B cell (primary cell): Measurements from ENCODE around the gene PACRG. TPM values are rescaled to one million over a fixed set of nuclear protein-coding genes. Genes with fewer than 3 reads are reported as not detected.

Experiments
- ATAC-seq: fragments of 200-7000 bp; cut with Tn5 transposase; one replicate; pipeline ENCODE4 v1.10.0; 2021; ENCODE audit warnings: low read depth, mild to moderate bottlenecking, moderate number of reproducible peaks, moderate library complexity
- CTCF ChIA-PET: fragments of 350-600 bp; sonication (Branson Sonifier 250); formaldehyde crosslinking; loops from one replicate; lab custom pipeline; 2021; ENCODE audit warnings: antibody characterized with exemption, inconsistent platforms; lab: Charles Lee
- POLR2A ChIA-PET: fragments of 350-600 bp; sonication (Branson Sonifier 250); formaldehyde crosslinking; loops from one replicate; lab custom pipeline; 2021; ENCODE audit warnings: antibody characterized with exemption; lab: Charles Lee
- DNase-seq: peaks from one replicate; pipeline ENCODE4 v3.0.0; 2013
- H2AFZ ChIP-seq: 2 replicates; pipeline ENCODE4 v1.6.1; 2012; ENCODE audit warnings: mild to moderate bottlenecking, low read depth, low read length; ENCODE audit not compliant: insufficient read depth, poor library complexity, severe bottlenecking
- H3K27ac ChIP-seq, 2 donors: 1 replicate in 1 of 2; 2 replicates in 1 of 2; pipeline ENCODE4 v1.5.1; 2012 to 2013; ENCODE audit warnings: low read length in 2 of 2, mild to moderate bottlenecking in 2 of 2, moderate library complexity in 1 of 2
- H3K27me3 ChIP-seq, 4 experiments: fragments of 200-600 bp in 1 of 4; sonication (generic) in 1 of 4; replicated peaks in 1 of 4; 1 replicate in 2 of 4; 2 replicates in 2 of 4; pipeline versions ENCODE4 v1.6.1 to v1.7.0; 2013 to 2016; ENCODE audit warnings: low read length in 3 of 4, mild to moderate bottlenecking in 2 of 4, mixed read lengths in 1 of 4, moderate library complexity in 1 of 4; ENCODE audit not compliant: insufficient read depth in 4 of 4, control insufficient read depth in 3 of 4; ENCODE audit errors: control extremely low read depth in 1 of 4
- H3K36me3 ChIP-seq, 2 experiments: replicated peaks in 1 of 2; 1 replicate in 1 of 2; 2 replicates in 1 of 2; pipeline versions ENCODE4 v1.6.1 to v1.7.1; 2013; ENCODE audit warnings: low read length in 1 of 2; ENCODE audit not compliant: insufficient read depth in 2 of 2, control insufficient read depth in 1 of 2; ENCODE audit errors: control extremely low read depth in 1 of 2, extremely low read depth in 1 of 2
- H3K4me1 ChIP-seq, 2 donors: fragments of 200-600 bp in 1 of 2; sonication (generic) in 1 of 2; 1 replicate in 1 of 2; 2 replicates in 1 of 2; pipeline versions ENCODE4 v1.5.1 to v1.6.1; 2013 to 2017; ENCODE audit warnings: low read length in 2 of 2; ENCODE audit not compliant: control insufficient read depth in 2 of 2, insufficient read depth in 2 of 2
- H3K4me2 ChIP-seq: replicated peaks from 2 replicates; pipeline ENCODE3; 2012; ENCODE audit warnings: mild to moderate bottlenecking, low read depth, low read length; ENCODE audit not compliant: poor library complexity, severe bottlenecking
- H3K4me3 ChIP-seq, 5 experiments: fragments of 200-600 bp in 1 of 5; sonication (generic) in 1 of 5; 1 replicate in 3 of 5; 2 replicates in 2 of 5; pipeline versions ENCODE4 v1.5.1 to v1.7.0; 2011 to 2016; ENCODE audit warnings: low read length in 4 of 5, mild to moderate bottlenecking in 4 of 5, low read depth in 2 of 5, control low read depth in 1 of 5, moderate library complexity in 1 of 5; ENCODE audit not compliant: insufficient read depth in 1 of 5; ENCODE audit errors: control extremely low read depth in 1 of 5, extremely low read depth in 1 of 5
- H3K79me2 ChIP-seq: fragments of 200-600 bp; sonication (generic); one replicate; pipeline ENCODE4 v1.6.0; 2016; ENCODE audit warnings: low read length; ENCODE audit not compliant: control insufficient read depth, insufficient read depth
- H3K9ac ChIP-seq: fragments of 200-600 bp; sonication (generic); 2 replicates; pipeline ENCODE4 v1.6.1; 2017; ENCODE audit warnings: mild to moderate bottlenecking, low read length, moderate library complexity
- H3K9me3 ChIP-seq, 3 donors: one replicate each; pipeline versions ENCODE4 v1.6.1 to v1.7.1; 2013; ENCODE audit warnings: low read length in 2 of 3; ENCODE audit not compliant: control insufficient read depth in 2 of 3, insufficient read depth in 1 of 3; ENCODE audit errors: control extremely low read depth in 1 of 3
- H4K20me1 ChIP-seq: 2 replicates; pipeline ENCODE4 v1.6.0; 2012; ENCODE audit warnings: mild to moderate bottlenecking, low read length; ENCODE audit not compliant: insufficient read depth, control insufficient read depth, poor library complexity, severe bottlenecking
- H3K27ac Mint-ChIP-seq: one replicate; pipeline ENCODE4 v1.8.0; 2021; ENCODE audit warnings: mixed read lengths
- H3K27me3 Mint-ChIP-seq: one replicate; pipeline ENCODE4 v1.8.0; 2021; ENCODE audit warnings: mixed read lengths
- H3K4me1 Mint-ChIP-seq: one replicate; pipeline ENCODE4 v1.8.0; 2021; ENCODE audit warnings: mixed read lengths
- H3K4me3 Mint-ChIP-seq: one replicate; pipeline ENCODE4 v1.8.0; 2021; ENCODE audit warnings: mixed read lengths
- H3K9me3 Mint-ChIP-seq: one replicate; pipeline ENCODE4 v1.8.0; 2022; ENCODE audit warnings: mixed read lengths; ENCODE audit not compliant: insufficient read depth
- EZH2 ChIP-seq: IDR thresholded peaks from 2 replicates; pipeline ENCODE4 v1.6.1; 2012; ENCODE audit warnings: borderline replicate concordance, low read depth, mild to moderate bottlenecking, moderate library complexity, low read length; ENCODE audit not compliant: insufficient read depth, poor library complexity, severe bottlenecking
- WGBS: methylation state at CpG from one replicate; pipeline ENCODE4 v1.1.5; 2013; ENCODE audit warnings: missing lambda C conversion rate; ENCODE audit not compliant: insufficient coverage; 5-methylcytosine and 5-hydroxymethylcytosine counted together
- intact Hi-C: fragments of 100-400 bp; cut with micrococcal nuclease; formaldehyde crosslinking; loops from one replicate; pipeline ENCODE4 v1.10.0; 2022
- polyA plus RNA-seq: library from polyadenylated mRNA; depleted of rRNA; stranded (reverse); fragments of >200 nt; gene quantifications from 2 replicates; pipeline ENCODE4 v1.2.3, GENCODE V29; 2012
- total RNA-seq, 2 donors: library from RNA; stranded (reverse); fragments of 120-200 nt in 1 of 2; gene quantifications; 1 replicate in 1 of 2; 2 replicates in 1 of 2; pipeline versions ENCODE4 v1.2.3 to v1.2.4, GENCODE V29; 2013 to 2022
- TF ChIP-seq, protein P1 (sequence below): fragments of 200-600 bp; IDR thresholded peaks from one replicate; pipeline ENCODE4 v1.8.0; 2022; ENCODE audit warnings: antibody characterized with exemption, mild to moderate bottlenecking

PACRG gene
- total and polyA plus RNA-seq, 2 donors (not counting 1 experiment from before 2014, with no cell fraction given) = not detected

DNA sequence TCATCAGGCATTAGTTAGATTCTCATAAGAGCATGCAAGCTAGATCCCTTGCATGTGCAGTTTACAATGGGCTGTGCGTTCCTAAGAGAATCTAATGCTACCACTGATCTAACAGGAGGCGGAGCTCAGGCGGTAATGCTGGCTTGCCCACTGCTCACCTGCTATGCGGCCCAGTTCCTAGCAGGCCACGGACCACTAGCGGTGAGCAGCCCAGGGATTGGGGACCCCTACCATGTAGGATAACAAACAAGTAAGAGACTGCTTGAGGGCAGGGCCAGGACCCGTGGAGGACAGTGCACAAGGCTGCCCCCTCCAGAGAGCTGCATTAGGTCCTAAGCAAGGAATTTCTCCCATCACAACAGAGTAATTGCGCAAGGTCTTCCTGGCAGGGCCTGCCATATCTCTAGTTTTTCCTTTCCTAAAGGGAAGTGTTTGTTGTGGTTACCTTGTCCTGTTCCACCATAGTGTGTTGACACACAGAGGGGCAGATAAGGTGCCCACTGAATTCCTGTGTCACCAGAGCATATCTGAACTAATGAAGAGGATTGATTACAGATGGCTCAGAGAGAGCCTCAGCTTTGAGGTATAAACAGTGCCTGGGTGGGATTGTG lies 58.0 kb downstream of the PACRG start:
- POLR2A ChIA-PET = no interaction called here
- Mint-ChIP-seq H3K27ac (no peak overlapping the region), H3K4me1 (no peaks in the 10 kb centered on the region), H3K9me3 (peaks cover 2% of the 10 kb centered on the region), H3K27me3 (no peaks in the 10 kb centered on the region), H3K4me3 (no peak overlapping the region)
- Histone ChIP-seq H3K27ac (no peak overlapping the region), H3K4me3 (no peak overlapping the region), H4K20me1 (no peaks in the 10 kb centered on the region), H3K4me1 (no peaks in the 10 kb centered on the region), H3K9me3 (peaks cover 0 to 3% (median 0%) of the 10 kb centered on the region in 3 donors), H3K36me3 (no peaks in the 10 kb centered on the region), H2AFZ (no peak overlapping the region), H3K9ac (no peak overlapping the region), H3K4me2 (no peak overlapping the region), H3K27me3 (no peaks in the 10 kb centered on the region), H3K79me2 (no peaks in the 10 kb centered on the region)
- ATAC-seq (no peak), DNase-seq (no peak)
- intact Hi-C loops = no loop called here
- 88% methylated on average over 7 of the region's 8 CpGs for WGBS
- CTCF ChIA-PET = no interaction called here
- TF ChIP-seq EZH2 = no peak
- TF ChIP-seq, protein P1, sequence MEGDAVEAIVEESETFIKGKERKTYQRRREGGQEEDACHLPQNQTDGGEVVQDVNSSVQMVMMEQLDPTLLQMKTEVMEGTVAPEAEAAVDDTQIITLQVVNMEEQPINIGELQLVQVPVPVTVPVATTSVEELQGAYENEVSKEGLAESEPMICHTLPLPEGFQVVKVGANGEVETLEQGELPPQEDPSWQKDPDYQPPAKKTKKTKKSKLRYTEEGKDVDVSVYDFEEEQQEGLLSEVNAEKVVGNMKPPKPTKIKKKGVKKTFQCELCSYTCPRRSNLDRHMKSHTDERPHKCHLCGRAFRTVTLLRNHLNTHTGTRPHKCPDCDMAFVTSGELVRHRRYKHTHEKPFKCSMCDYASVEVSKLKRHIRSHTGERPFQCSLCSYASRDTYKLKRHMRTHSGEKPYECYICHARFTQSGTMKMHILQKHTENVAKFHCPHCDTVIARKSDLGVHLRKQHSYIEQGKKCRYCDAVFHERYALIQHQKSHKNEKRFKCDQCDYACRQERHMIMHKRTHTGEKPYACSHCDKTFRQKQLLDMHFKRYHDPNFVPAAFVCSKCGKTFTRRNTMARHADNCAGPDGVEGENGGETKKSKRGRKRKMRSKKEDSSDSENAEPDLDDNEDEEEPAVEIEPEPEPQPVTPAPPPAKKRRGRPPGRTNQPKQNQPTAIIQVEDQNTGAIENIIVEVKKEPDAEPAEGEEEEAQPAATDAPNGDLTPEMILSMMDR = no peak

DNA sequence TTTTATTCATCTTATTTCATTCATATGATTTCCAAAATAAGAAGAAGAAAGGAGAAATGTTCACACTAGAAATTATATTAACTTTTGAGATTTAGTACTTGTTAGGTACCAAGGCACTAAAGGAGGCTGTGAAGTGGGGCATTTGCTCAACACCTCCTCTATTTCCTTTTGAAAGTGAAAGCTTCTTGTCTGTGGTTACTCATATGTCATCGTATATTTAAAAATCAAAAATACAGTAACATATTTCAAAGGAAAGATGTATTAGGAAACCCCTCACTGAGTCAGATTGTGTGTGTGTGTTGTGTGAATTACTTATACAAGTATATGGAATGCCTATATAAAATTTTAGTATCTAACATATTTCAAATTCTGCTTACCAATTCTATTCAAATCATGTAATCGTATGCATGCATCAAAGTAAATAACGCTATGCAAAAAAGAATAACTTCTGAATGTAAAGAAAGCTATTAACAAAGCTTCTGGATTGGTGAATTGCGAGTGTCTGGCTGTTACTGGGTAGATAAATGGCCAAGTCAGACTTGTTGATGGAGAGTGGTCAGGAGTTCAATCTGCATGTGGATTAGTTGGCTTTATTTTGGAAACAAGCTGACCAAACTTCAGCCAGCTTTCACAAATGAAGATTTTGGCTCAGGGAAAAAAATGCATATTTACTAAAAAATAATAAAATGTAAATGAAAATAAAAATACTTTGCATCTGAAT lies 70.9 kb downstream of the PACRG start:
- ATAC-seq (no peak), DNase-seq (no peak)
- no peaks in the 10 kb centered on the region for H3K9me3 ChIP-seq
- Mint-ChIP-seq H3K9me3 (no peaks in the 10 kb centered on the region), H3K27me3 (no peaks in the 10 kb centered on the region), H3K4me1 (peaks cover 2% of the 10 kb centered on the region), H3K4me3 (no peak overlapping the region), H3K27ac (no peak overlapping the region)
- H3K4me1 ChIP-seq = no peaks in the 10 kb centered on the region
- H3K36me3 ChIP-seq = no peaks in the 10 kb centered on the region
- no peaks in the 10 kb centered on the region for H3K79me2 ChIP-seq
- H2AFZ ChIP-seq = no peak overlapping the region
- intact Hi-C loops = no loop called here
- POLR2A ChIA-PET = no interaction called here
- no peak overlapping the region for H3K9ac ChIP-seq
- H3K27me3 ChIP-seq = no peaks in the 10 kb centered on the region
- no peak for TF ChIP-seq EZH2
- TF ChIP-seq, protein P1 = no peak
- no peak overlapping the region for H3K27ac ChIP-seq
- CTCF ChIA-PET = no interaction called here
- no peak overlapping the region for H3K4me2 ChIP-seq
- H4K20me1 ChIP-seq = no peaks in the 10 kb centered on the region
- H3K4me3 ChIP-seq = no peak overlapping the region
- 53% methylated on average over 2 of the region's 4 CpGs for WGBS
